Keratinocyte (primary cell): ENCODE measurements around the gene TBC1D16. TPM values are rescaled to one million over a fixed set of nuclear protein-coding genes. Genes with fewer than 3 reads are reported as not detected.

Experiments used
- DNase-seq: peaks from one replicate; pipeline ENCODE4 v3.0.0-alpha.2; 2011; ENCODE audit warnings: low read depth, missing footprints, low spot score
- FAIRE-seq: peaks from 2 replicates; lab custom pipeline; 2011; peaks lifted over from hg19 to GRCh38; lab: Jason Lieb, UNC
- H2AFZ ChIP-seq: 2 replicates; pipeline ENCODE4 v1.6.0; 2012; ENCODE audit warnings: low read length, control low read depth, inconsistent platforms; ENCODE audit not compliant: control insufficient read depth
- H3K27ac ChIP-seq: 2 replicates; pipeline ENCODE4 v1.5.1; 2011; ENCODE audit warnings: low read length; ENCODE audit not compliant: control insufficient read depth, insufficient read depth
- H3K27me3 ChIP-seq: 3 replicates; pipeline ENCODE4 v1.6.0; 2011; ENCODE audit warnings: low read length; ENCODE audit not compliant: control insufficient read depth, insufficient read depth; ENCODE audit errors: extremely low read depth
- H3K36me3 ChIP-seq, 2 experiments: 2 replicates in 1 of 2; 3 replicates in 1 of 2; pipeline ENCODE4 v1.5.1; 2011; ENCODE audit warnings: low read length in 2 of 2, mild to moderate bottlenecking in 1 of 2; ENCODE audit not compliant: control insufficient read depth in 2 of 2, insufficient read depth in 2 of 2; ENCODE audit errors: extremely low read depth in 1 of 2
- H3K4me1 ChIP-seq: 3 replicates; pipeline ENCODE4 v1.5.1; 2011; ENCODE audit warnings: low read length; ENCODE audit not compliant: control insufficient read depth, insufficient read depth; ENCODE audit errors: extremely low read depth
- H3K4me2 ChIP-seq: 3 replicates; pipeline ENCODE4 v1.6.0; 2011; ENCODE audit warnings: low read depth, low read length; ENCODE audit not compliant: control insufficient read depth, insufficient read depth; ENCODE audit errors: extremely low read depth
- H3K4me3 ChIP-seq, 3 experiments: fragments of 200-600 bp in 1 of 3; sonication (generic) in 1 of 3; 2 replicates in 2 of 3; 3 replicates in 1 of 3; pipeline ENCODE4 v1.5.1; 2011 to 2016; ENCODE audit warnings: low read length in 3 of 3, mild to moderate bottlenecking in 3 of 3, control low read depth in 2 of 3, inconsistent platforms in 1 of 3, low read depth in 1 of 3, mixed read lengths in 1 of 3, mixed run types in 1 of 3, moderate library complexity in 1 of 3; ENCODE audit not compliant: control insufficient read depth in 2 of 3, insufficient read depth in 2 of 3; ENCODE audit errors: extremely low read depth in 1 of 3
- H3K79me2 ChIP-seq: 2 replicates; pipeline ENCODE4 v1.6.0; 2012; ENCODE audit warnings: low read length; ENCODE audit not compliant: control insufficient read depth, insufficient read depth
- H3K9ac ChIP-seq: 3 replicates; pipeline ENCODE4 v1.6.0; 2011; ENCODE audit warnings: low read length; ENCODE audit not compliant: control insufficient read depth, insufficient read depth; ENCODE audit errors: extremely low read depth
- H3K9me1 ChIP-seq: 3 replicates; pipeline ENCODE4 v1.6.0; 2011; ENCODE audit warnings: low read length; ENCODE audit not compliant: control insufficient read depth, insufficient read depth; ENCODE audit errors: extremely low read depth
- H3K9me3 ChIP-seq: 2 replicates; pipeline ENCODE4 v1.5.1; 2012; ENCODE audit warnings: low read depth, low read length; ENCODE audit not compliant: control insufficient read depth
- H4K20me1 ChIP-seq: 3 replicates; pipeline ENCODE4 v1.6.0; 2011; ENCODE audit warnings: low read length; ENCODE audit not compliant: control insufficient read depth, insufficient read depth; ENCODE audit errors: extremely low read depth
- EZH2 ChIP-seq: IDR thresholded peaks from one replicate; pipeline ENCODE4 v1.6.1; 2012; ENCODE audit warnings: inconsistent platforms, mild to moderate bottlenecking, low read length, moderate library complexity
- dilution Hi-C: fragments of 300-500 bp; cut with MboI; formaldehyde crosslinking; loops from one replicate; pipeline ENCODE4 v1.7.0; 2020; ENCODE audit warnings: low sequenced_read_pairs; ENCODE audit not compliant: extremely low pct_ligation_motif_present
- polyA plus RNA-seq, 5 experiments: library from polyadenylated mRNA; depleted of rRNA in 3 of 5; stranded (reverse) in 3 of 5; stranded (forward) in 1 of 5; unstranded in 1 of 5; fragments of >200 nt; gene quantifications; 1 replicate in 1 of 5; 2 replicates in 3 of 5; 3 replicates in 1 of 5; pipeline versions ENCODE4 v1.2.1 to v1.2.3, GENCODE V29; 2011 to 2012; ENCODE audit warnings: missing spikeins in 2 of 5, low read depth in 1 of 5, low replicate concordance in 1 of 5
- TF ChIP-seq, protein P1 (sequence below), 3 experiments: IDR thresholded peaks in 1 of 3; conservative IDR thresholded peaks in 1 of 3; optimal IDR thresholded peaks in 1 of 3; 2 replicates in 2 of 3; 3 replicates in 1 of 3; pipeline versions ENCODE3 to v1.5.1; 2011; ENCODE audit warnings: low read length in 3 of 3, mild to moderate bottlenecking in 3 of 3, moderate library complexity in 2 of 3, control low read depth in 1 of 3, inconsistent platforms in 1 of 3; ENCODE audit not compliant: insufficient read depth in 2 of 3; ENCODE audit errors: extremely low read depth in 1 of 3

TBC1D16 gene
- polyA plus RNA-seq, 1 donor (not counting 4 experiments of a cell fraction or from before 2014, with no cell fraction given): 8.6 TPM

- no peak overlapping the region for H3K9ac ChIP-seq
- dilution Hi-C loops: no loop called here
- H3K36me3 ChIP-seq: no peaks in the 10 kb centered on the region
- H2AFZ ChIP-seq: no peak overlapping the region
- no peaks in the 10 kb centered on the region for H3K9me1 ChIP-seq
- H4K20me1 ChIP-seq: no peaks in the 10 kb centered on the region
- H3K4me2 ChIP-seq: no peak overlapping the region
- H3K27ac ChIP-seq: no peak overlapping the region
- FAIRE-seq: no peak
- DNase-seq: no peak
- H3K4me1 ChIP-seq: no peaks in the 10 kb centered on the region
- no peaks in the 10 kb centered on the region for H3K9me3 ChIP-seq
- H3K27me3 ChIP-seq: peaks cover 36% of the 10 kb centered on the region
- no peak overlapping the region for H3K4me3 ChIP-seq
- no peaks in the 10 kb centered on the region for H3K79me2 ChIP-seq
- TF ChIP-seq EZH2: no peak
- TF ChIP-seq, protein P1, sequence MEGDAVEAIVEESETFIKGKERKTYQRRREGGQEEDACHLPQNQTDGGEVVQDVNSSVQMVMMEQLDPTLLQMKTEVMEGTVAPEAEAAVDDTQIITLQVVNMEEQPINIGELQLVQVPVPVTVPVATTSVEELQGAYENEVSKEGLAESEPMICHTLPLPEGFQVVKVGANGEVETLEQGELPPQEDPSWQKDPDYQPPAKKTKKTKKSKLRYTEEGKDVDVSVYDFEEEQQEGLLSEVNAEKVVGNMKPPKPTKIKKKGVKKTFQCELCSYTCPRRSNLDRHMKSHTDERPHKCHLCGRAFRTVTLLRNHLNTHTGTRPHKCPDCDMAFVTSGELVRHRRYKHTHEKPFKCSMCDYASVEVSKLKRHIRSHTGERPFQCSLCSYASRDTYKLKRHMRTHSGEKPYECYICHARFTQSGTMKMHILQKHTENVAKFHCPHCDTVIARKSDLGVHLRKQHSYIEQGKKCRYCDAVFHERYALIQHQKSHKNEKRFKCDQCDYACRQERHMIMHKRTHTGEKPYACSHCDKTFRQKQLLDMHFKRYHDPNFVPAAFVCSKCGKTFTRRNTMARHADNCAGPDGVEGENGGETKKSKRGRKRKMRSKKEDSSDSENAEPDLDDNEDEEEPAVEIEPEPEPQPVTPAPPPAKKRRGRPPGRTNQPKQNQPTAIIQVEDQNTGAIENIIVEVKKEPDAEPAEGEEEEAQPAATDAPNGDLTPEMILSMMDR (optimal IDR thresholded peaks at IDR 0.05 in 1 of 3, IDR thresholded peaks at IDR 0.05 in 1 of 3, conservative IDR thresholded peaks at IDR 0.05 in 1 of 3; ENCODE audit: extremely low read depth in 1 of 3, insufficient read depth in 2 of 3, low read length in 3 of 3): no peak
Measured at GRCh38 chr17:79888009-79888540, 147.6 kb downstream of the TBC1D16 start.

DNA sequence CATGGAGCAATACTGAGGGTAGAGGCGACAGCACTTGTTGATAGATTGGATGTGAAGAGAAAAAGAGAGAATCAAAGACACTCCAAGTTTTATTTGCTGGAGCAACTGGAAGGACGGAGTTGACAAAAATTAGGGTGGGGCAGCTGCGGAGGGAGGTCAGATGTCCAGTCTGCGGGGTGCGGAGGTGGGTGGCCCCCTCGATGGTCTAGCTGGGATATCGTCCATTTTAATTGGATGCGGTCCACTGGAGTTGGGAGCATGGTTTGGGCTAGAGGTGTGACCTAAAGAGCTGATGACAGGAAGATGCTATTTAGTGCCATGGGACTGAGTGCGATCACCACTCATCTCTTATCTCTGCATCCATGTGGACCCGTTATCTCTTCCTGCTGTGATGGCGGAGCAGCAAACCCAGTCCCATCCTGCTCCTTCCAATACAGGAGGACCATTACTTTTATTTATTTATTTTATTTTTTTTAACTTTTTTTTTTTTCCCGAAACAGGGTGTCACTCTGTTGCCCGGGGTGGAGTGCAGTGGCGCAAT is 148.2 kb downstream of the TBC1D16 start:
- FAIRE-seq (no peak), DNase-seq (no peak)
- no peak overlapping the region for H3K4me2 ChIP-seq
- H3K4me3 ChIP-seq: no peak overlapping the region
- no peak overlapping the region for H2AFZ ChIP-seq
- no peaks in the 10 kb centered on the region for H4K20me1 ChIP-seq
- H3K9ac ChIP-seq: no peak overlapping the region
- TF ChIP-seq, protein P1 (optimal IDR thresholded peaks at IDR 0.05 in 1 of 3, IDR thresholded peaks at IDR 0.05 in 1 of 3, conservative IDR thresholded peaks at IDR 0.05 in 1 of 3; ENCODE audit: extremely low read depth in 1 of 3, insufficient read depth in 2 of 3, low read length in 3 of 3): no peak
- no peak for TF ChIP-seq EZH2
- dilution Hi-C loops: no loop called here
- H3K27me3 ChIP-seq: peaks cover 36% of the 10 kb centered on the region
- no peaks in the 10 kb centered on the region for H3K79me2 ChIP-seq
- no peaks in the 10 kb centered on the region for H3K9me1 ChIP-seq
- no peaks in the 10 kb centered on the region for H3K4me1 ChIP-seq
- no peaks in the 10 kb centered on the region for H3K36me3 ChIP-seq
- H3K27ac ChIP-seq: no peak overlapping the region
- no peaks in the 10 kb centered on the region for H3K9me3 ChIP-seq
